IPS-NIHi7 (cell line): ENCODE data around the gene CDK14.

ENCODE experiments used
- DNase-seq: peaks from one replicate; pipeline ENCODE4 v3.0.0; 2012; ENCODE audit warnings: mixed read lengths; ENCODE audit errors: extremely low spot score

The CDK14 gene

DNA sequence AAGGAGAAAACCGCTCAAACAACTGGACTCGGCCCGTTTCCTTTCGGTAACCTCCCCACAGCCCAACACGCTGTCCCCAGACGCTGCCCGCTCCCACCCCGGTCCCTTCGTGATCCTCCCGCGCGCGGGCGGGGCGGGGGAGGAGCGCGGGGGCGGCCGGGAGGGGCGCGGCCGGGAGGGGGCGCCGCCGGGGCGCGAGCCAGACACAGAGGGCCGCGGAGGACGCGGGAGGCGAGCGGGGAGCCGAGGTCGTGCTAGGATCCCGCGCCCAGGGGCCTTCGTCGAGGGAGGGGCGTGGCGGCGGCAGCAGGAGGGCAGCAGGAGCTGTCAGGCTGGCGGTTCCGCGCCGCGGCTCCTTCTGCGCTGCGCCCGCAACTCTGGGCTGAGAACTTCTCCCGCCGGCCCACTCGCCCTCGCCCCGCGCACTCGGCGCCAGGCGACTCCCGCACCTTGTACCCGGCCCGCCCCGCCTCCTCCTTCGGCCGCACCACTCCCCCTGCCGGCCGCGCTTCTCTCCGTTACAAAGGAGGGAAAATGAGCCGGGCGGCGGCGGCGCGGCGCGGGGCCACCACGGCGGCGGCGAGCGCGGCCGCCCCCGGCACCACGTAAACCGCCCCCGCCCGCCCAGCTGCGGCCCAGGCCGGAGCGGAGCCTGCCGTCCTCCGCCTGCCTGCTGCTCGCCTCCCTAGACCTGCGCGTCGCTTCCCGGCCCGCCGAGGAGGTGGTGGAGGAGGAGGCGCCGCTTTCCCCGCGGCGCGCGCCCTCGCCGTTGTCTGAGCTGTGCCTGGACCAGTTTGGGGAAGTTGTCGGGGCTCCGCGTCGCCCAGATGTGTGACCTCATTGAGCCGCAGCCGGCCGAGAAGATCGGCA is at the start of gene CDK14:
CDK14 (plus strand) TSS at position 521 of the 870 bp plus-strand sequence; CDS start at position 828, 307 bp downstream.
- peak; percentile 83 for DNase-seq

DNA sequence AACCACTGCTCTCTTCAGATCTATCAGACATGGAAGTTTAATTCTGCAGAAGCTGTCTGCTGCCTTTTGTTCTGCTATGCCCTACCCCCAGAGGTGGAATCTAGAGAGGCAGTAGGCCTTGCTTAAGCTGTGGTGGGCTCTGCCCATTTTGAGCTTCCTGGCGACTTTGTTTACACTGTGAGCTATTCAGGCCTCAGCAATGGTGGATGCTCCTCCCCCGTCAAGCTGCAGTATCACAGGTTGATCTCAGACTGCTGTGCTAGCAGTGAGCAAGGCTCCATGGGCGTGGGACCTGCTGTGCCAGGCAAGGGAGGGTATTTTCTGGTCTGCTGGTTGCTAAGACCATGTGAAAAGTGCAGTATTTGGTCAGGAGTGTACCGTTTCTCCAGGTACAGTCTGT is 45.1 kb upstream of the CDK14 start:
- no peak for DNase-seq

DNA sequence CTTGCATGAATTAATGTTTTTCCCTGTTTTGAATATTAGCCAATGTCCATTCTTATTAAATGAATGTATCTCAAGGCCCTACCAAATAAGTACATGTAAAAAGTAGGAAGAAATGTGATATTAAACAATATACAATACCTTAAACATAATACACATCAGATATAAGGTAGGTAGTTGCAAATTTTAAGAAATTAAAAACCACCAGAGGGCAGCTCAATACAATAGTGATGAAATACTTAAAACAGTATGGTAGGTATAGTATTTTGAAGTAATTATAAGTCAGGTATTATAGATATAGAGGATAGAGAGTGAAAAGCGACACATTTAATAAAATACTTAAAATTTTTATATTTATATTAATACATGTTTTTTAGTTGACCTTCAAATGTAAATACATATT is 43.6 kb upstream of the CDK14 start:
- DNase-seq, result no peak

DNA sequence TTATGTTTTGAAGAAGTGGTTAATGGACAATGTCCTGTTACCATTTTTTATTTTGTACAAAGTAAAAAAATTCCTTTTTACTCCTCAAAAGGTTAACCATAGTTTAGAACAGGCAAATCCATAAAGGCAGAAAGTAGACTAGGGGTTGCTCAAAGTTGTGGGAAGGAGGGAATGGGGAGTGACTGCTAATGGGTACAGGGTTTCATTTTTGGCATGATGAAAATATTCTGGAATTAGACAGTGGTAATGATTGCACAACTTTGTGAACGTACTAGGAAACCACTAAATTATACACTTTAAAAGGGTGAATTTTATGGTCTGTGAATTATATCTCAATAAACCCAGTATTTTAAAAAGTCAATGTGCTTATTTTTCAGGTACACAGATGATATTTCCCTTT is 35.4 kb upstream of the CDK14 start:
- DNase-seq, result no peak

DNA sequence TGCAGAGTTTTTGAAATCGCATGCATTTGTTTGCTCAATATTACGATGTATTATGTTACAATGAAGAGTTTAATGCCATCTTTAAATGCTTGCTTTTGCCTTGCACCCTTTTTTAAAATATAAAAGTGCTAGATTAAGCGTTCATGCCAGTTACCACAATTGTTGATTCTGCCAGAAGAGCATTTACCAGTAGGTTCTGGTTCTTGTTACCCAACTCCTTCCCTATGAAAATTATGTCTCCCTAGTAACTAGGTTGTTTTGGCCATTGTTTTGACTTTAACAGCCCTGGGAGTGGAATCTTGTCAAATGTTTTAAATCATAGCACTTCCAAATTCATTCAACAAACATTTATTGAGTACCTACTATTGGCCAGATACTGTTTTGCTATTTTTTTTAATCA is 32.8 kb upstream of the CDK14 start:
- no peak for DNase-seq

DNA sequence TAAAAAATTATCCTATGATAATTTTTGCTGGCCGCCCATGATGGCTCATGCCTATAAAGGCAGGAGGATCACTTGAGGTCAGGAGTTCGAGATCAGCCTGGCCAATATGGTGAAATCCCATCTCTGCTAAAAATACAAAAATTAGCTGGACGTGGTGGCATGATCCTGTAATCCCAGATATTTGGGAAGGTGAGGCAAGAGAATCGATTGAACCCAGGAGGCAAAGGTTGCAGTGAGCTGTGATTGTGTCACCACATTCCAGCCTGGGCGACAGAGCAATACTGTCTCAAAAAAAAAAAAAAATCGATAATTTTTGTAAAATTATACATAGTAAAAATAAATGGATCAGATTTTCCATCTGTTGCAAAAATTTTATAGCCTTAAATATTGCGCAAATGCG is 31.7 kb upstream of the CDK14 start:
- DNase-seq, result no peak

DNA sequence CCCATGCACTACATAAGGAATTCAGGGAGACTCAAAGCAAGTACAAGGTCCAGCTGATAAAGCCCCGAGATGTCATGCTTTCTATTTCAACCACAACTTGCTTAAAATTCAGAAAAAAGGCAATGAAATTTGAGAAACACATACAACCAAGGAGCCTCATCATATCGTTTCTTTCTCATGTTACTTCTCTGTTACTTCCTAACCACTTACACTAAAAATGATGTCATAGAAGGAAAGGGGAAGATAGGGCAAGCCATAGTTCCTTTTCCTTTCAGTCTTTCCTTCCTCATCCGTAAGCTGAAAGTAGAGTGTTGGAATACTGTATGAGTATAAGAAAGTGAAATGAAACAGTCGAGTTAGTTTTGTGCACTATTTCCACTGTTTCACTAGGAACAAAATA is 27.9 kb upstream of the CDK14 start:
- DNase-seq, result no peak

DNA sequence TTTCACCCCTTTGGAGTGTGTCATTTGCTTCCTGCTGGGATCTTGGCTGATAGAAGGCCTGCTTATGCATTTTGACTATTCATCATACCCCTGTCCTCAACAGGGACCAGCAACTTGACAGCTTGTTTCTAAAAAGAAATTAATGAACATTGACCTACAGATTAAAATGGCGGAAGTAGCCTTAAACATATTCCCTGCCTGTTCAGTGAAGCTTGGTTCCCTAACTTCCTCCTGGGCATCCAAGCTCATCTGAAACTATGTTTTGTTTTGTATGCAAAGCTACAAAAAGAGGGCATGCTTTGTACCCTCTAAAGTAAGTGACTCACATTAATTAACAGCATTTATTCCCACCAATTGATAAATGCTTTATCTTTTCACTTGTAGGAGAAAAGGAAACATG is 26.8 kb upstream of the CDK14 start:
- DNase-seq, result no peak

DNA sequence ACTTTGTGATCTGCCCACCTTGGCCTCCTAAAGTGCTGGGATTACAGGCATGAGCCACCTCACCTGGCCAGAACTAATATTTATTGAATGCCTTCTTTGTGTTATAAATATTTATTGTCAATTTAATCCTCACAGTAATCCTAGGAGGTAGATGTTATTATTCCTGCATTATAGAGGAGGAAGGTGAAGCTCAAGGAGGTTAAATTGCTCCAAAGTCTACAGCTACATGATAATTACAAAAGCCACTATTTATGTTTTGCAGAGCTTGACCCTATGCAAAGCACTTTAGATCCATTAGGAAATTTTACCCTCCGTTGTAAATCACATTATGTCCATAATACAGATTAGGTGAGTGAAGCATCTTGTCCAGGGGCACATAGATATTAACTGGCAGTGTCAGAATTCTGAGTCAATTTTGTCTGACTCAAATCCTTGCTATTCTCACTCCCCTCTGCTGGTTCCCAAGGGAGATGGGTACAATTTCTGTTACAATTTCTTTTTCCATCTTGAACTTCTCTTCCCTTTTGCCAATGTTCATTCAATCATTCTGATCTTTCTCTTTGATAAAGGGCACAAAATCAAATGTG is 25.7 kb upstream of the CDK14 start:
- DNase-seq, result no peak

DNA sequence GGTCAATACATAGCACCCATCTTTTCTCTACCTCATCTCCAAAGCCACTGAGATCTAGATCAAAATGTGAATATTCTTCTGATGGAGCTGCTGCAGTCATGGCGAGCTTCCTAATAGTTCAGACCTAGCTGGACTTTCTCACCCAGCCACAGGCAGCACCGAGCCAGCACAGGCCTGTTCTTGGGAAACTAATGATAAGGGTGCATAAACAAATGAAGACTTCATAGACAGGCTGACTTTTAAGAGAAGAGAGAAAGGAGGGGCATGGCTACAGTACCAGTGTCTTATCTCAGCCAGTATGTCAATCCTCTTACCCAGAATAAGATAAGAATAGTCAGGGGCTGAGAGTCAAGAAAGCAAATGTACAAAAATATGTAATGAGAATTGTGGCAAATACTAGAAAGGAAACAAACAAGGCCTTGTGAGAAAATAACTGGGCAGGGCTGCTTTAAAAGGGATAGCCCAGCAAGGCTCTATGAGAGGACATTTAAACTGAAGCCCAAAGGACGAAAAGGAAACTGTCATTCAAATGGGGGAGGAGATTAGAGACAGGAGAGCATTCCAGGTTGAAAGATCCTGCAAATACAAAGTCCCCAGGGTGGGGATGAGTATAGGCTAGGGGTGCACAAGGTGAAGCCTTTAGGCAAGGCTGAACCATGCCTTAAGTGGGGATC is 21.8 kb upstream of the CDK14 start:
- no peak for DNase-seq

DNA sequence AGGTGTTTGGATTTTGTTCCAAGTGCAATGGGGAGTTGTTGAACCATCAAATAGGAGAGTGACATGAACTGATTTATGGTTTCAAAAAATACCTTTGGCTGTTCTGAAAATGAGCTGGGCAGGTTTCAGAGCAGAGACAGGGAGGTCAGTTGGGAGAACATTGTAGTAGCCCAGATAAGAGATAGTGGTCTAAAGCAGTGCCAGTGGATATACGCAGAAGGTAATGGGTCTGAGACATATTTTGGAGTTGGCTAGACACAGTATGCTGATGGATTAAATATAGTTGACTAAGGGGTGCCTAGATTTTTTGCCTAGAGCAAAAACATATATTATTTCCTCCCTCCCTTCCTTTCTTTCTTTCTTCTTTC is 21.3 kb upstream of the CDK14 start:
- no peak for DNase-seq

DNA sequence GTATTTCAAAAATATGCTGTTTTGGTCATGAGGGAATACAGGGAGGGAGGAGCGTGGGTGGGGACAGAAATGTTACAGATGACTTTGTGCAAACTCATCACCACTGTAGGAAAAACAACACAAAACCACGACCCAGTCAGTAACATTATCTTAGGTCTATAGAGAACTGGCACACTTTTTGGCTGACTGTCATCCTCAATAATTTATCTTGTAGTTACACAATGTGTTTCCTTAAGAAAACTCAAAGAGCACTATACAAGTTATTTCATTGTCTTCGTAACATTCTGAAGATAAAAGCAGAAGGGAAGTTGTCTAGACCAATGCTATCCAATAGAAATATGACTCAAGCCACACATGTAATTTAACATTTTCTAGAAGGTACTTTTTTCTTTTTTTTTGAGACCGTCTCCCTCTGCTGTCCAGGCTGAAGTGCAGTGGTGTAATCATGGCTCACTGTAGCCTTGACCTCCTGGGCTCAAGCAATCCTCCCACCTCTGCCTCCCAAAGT is 16.9 kb upstream of the CDK14 start:
- DNase-seq, result no peak

DNA sequence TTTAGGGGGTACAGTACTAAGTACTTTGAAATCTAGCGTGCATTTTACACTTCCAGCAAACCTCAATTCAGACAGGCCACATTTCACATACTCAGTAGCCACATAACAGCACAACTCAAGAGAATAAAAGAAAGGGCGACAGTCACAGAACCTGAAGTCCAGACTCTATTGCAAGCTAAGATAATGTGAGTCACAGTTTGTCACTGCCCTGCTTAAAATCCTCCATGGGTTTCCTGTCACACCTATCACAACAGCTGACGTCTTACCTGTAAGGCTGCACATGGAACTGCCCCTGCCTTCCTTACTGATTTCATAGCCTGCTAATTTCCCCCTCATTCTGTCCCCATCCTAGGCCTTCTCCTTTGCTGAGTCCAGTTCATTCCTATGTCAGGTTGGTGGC is 16.1 kb upstream of the CDK14 start:
- no peak for DNase-seq

DNA sequence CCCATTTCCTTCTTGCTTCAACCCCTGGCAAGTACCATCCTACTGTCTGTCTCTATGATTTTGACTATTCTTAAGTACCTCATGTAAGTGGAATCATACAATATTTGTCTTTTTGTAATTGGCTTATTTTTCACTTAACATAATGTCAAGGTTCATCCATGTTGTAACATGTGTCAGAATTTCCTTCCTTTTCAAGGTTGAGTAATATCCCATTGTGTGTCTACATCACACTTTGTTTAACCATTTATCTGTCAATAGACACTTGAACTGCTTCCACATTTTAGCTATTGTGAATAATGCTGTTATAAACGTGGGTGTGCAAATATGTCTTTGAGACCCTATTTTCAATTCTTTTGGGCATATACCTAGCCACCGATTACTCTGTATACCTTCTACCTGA is 14.0 kb upstream of the CDK14 start:
- DNase-seq, result no peak

DNA sequence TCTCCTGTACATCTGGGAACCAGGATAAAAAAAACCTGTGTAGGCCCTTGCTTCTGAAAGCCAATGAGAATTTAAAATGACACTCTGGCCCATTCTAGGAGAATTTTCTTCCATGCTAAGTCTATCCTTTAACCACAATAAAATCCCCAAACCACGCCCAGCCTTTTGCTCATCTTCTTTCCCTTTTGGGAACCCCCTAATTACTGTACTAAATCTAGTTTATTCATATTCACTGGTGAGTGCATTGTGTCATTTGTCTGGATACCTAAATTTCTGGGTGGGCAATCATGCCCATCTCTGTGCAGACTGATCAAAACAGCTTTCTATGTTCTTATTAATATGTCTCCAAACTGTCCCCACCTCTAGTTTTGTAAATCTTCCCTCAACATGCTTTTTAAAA is 11.7 kb upstream of the CDK14 start:
- DNase-seq, result no peak

DNA sequence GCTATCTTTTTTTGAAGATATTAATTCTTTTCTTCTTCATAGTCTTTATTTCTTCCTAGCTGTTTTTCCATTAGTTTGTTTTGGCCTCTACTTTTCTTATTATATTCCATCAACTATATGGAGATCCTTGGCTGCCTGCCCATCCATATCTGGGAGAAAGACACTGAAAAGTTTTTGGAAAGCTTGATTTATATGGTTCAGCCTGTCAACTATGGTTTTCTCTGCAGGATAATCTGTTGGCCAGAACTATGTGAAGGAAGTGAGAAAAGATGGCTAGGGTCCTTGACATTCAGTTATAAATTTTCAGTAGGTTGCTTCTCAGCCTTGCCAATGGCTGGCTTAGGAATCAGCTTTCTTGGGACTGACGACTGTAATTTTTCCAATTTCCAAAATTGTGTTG is 10.0 kb upstream of the CDK14 start:
- DNase-seq, result no peak

DNA sequence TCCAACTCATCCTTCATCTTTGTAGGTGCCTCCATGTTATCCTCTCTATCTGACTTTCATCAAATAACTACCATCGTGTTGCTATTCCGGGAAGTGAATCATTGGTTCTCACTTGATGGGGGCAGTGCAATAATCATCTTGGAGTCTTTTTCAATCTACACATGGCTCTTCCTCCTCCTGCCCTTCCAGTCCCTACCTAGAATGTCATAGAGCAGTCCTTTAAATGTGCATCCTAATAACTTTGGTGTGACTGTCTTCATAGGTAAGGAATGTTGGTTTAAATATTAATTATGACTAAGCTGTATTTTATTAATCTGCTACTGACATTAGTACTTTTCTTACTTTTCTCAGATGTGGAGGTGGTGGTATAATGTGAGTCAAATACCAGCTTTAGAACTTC is 8.4 kb upstream of the CDK14 start:
- DNase-seq, result no peak

DNA sequence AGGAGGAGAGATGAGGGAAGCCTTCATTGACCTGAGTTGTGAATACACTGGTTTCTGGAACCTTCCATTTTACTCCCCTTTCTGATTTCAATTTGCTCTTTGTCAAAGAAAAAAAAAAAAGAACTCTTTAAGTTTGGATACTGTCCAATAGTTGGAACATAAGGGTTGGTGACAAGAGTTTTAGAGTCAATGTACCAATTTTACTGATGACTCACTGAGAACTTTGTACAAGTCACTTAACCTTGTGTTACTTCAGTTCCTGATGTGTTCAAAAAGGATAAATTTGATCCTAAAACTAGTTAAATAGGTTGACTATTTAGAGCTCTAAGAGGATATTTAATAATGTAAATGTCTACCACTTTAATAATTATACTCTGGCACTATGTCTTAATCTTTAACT is 4.1 kb upstream of the CDK14 start:
- no peak for DNase-seq

DNA sequence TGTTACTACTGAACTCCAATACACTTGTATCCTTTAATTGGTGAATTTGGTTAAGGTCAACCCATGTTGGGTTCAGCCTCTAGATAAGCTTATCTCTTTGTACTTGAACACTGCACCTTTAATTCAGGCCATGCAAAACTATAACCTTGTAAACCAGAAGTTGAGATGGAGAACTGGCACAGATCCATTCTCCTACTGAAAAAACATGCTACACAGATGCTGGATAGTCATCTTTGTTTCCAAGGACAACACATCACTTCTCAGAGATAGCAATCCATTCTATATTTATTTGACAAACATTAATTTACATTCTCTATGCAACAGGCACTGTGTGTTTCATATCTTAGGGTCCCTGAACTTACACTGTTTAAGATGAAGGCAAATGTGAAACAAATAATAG is 2.9 kb upstream of the CDK14 start:
- no peak for DNase-seq

DNA sequence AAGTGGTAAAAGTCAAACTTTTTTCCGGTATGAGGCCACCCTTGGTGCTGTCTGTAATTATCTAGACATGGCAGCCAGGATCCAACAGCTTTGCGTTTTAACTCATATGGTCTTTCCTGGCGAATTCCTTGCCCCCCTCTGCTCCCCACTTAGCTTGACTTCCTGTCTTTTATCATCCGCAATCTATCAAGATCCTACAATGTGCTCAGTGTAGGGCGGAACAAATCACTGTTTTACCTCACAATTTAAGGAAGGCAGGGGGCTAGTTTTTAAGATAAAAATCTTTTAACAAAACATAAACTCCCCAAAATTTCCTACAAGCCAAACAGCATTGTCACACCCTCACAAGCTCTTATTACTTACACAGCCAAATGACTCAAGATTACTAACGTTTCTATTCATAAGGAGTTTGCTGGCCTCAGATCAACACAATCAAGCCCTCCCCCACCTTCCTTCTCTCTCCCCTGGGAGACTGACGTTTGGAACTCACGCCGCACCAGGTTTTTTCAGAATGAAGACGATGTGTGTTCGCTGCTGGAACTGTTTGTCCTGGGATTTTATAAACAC is 1.3 kb upstream of the CDK14 start:
- DNase-seq, result peak; percentile 41

DNA sequence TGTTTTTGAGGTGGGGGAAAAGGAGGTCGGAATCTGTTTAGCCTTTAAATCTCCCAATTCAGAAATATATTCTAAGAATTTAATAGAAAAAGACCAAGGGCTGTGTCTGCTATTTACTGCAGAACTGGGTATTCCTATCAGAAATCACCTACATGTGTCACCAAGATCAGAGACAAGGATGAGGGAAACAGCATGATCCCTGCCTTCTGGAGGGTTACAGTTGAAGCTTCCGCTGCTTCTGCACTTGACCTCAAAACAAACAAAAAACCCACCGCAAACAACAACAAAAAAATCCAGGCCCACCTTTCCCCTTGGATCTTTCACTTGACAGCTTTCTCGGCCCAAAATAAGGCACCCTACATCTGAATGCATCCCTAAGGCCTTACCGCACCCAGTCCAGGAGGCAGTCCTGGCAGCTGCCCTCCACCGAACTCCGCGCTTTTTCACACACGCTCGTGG is 750 bp upstream of the CDK14 start:
- peak; percentile 22 for DNase-seq
